ENCODE data around the gene CD300LB. TPM values are rescaled to one million over a fixed set of nuclear protein-coding genes. Genes with fewer than 3 reads are reported as not detected.

Gene CD300LB
- polyA plus RNA-seq, 4 donors = 0.13 to 0.27 (median 0.25) TPM; not detected in 1

- H3K9me3 ChIP-seq (ENCODE audit: control insufficient read depth in 2 of 2, insufficient read depth in 1 of 2, low read depth in 1 of 2, low read length in 1 of 2) = no peaks in the 10 kb centered on the region
- H3K4me1 ChIP-seq (ENCODE audit: control insufficient read depth in 3 of 3, insufficient read depth in 2 of 3, low read depth in 1 of 3, low read length in 2 of 3) = no peaks in the 10 kb centered on the region
- no peaks in the 10 kb centered on the region for H3K27me3 ChIP-seq (ENCODE audit: control insufficient read depth in 3 of 3, insufficient read depth in 3 of 3, low read length in 3 of 3)
- 77 to 79% (median 78%) methylated on average over 15 to 16 of the region's 16 CpGs for WGBS, 3 donors
- FAIRE-seq = no peak
- peak overlapping the region in 1 of 3 donors; percentile 6 for H3K27ac ChIP-seq (ENCODE audit: low read depth in 1 of 3, low read length in 2 of 3)
- DNase-seq = no peak
- no peak overlapping the region for H3K4me3 ChIP-seq (ENCODE audit: low read depth in 1 of 3, low read length in 3 of 3)
- H3K36me3 ChIP-seq (ENCODE audit: control insufficient read depth in 3 of 3, insufficient read depth in 2 of 3, low read depth in 1 of 3, low read length in 3 of 3) = no peaks in the 10 kb centered on the region
Measured at GRCh38 chr17:74544991-74545842, 13.9 kb upstream of the CD300LB start.

- no peak overlapping the region for H3K27ac ChIP-seq (ENCODE audit: low read depth in 1 of 3, low read length in 2 of 3)
- H3K9me3 ChIP-seq (ENCODE audit: control insufficient read depth in 2 of 2, insufficient read depth in 1 of 2, low read depth in 1 of 2, low read length in 1 of 2) = no peaks in the 10 kb centered on the region
- 80 to 86% (median 81%) methylated on average over 18 of the region's 18 CpGs for WGBS, 3 donors
- H3K36me3 ChIP-seq (ENCODE audit: control insufficient read depth in 3 of 3, insufficient read depth in 2 of 3, low read depth in 1 of 3, low read length in 3 of 3) = no peaks in the 10 kb centered on the region
- no peak overlapping the region for H3K4me3 ChIP-seq (ENCODE audit: low read depth in 1 of 3, low read length in 3 of 3)
- H3K4me1 ChIP-seq (ENCODE audit: control insufficient read depth in 3 of 3, insufficient read depth in 2 of 3, low read depth in 1 of 3, low read length in 2 of 3) = no peaks in the 10 kb centered on the region
- DNase-seq = no peak
- no peak for FAIRE-seq
- no peaks in the 10 kb centered on the region for H3K27me3 ChIP-seq (ENCODE audit: control insufficient read depth in 3 of 3, insufficient read depth in 3 of 3, low read length in 3 of 3)
Measured at GRCh38 chr17:74543891-74544760, 12.9 kb upstream of the CD300LB start.

- no peak for FAIRE-seq
- 63 to 76% (median 68%) methylated on average over 14 of the region's 14 CpGs for WGBS, 3 donors
- DNase-seq = no peak
Measured at GRCh38 chr17:74543406-74543805, 12.1 kb upstream of the CD300LB start.

DNA sequence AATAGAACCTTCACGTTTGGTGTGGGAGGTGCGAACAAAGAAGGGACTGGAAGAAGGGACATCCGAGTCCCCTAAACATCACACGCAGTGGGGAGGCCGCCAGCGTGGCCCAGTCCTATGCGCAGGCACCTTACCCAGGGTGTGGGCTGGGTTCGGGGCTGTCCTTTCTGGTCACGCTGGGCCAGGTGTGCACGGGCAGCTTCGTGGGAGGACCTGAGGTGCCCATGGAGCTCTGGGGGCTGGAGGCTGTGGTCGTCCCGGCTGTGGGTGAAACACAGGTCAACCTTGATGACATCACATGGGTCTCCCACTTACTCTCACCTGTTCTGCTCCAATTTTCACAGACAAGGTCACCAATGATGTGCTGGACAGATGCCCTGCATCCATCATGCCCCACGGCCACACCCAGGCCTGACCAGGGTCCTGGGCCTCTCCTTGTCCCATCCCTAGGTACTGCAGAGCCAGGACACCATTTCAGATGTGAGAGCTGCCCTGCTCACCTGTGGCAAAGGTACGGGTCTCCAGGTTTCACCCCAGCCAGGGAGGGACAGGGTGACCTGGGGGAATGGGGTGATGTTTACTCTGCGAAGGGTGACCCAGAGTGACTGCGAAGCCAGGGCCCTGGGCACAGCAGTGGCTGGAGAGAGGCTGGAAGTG, 11.6 kb upstream of the CD300LB start:
- FAIRE-seq (no peak), DNase-seq (no peak)
- Histone ChIP-seq H3K27me3 (ENCODE audit: control insufficient read depth in 3 of 3, insufficient read depth in 3 of 3, low read length in 3 of 3) (no peaks in the 10 kb centered on the region), H3K27ac (ENCODE audit: low read depth in 1 of 3, low read length in 2 of 3) (no peak overlapping the region), H3K4me1 (ENCODE audit: control insufficient read depth in 3 of 3, insufficient read depth in 2 of 3, low read depth in 1 of 3, low read length in 2 of 3) (no peaks in the 10 kb centered on the region), H3K36me3 (ENCODE audit: control insufficient read depth in 3 of 3, insufficient read depth in 2 of 3, low read depth in 1 of 3, low read length in 3 of 3) (no peaks in the 10 kb centered on the region), H3K4me3 (ENCODE audit: low read depth in 1 of 3, low read length in 3 of 3) (no peak overlapping the region), H3K9me3 (ENCODE audit: control insufficient read depth in 2 of 2, insufficient read depth in 1 of 2, low read depth in 1 of 2, low read length in 1 of 2) (no peaks in the 10 kb centered on the region)
- WGBS, 3 donors = 71 to 89% (median 83%) methylated on average over 16 to 17 of the region's 17 CpGs

More at GRCh38 chr17:74543406-74543805, 12.1 kb upstream of the CD300LB start:
- H3K36me3 ChIP-seq (ENCODE audit: control insufficient read depth in 3 of 3, insufficient read depth in 2 of 3, low read depth in 1 of 3, low read length in 3 of 3) = no peaks in the 10 kb centered on the region
- no peaks in the 10 kb centered on the region for H3K27me3 ChIP-seq (ENCODE audit: control insufficient read depth in 3 of 3, insufficient read depth in 3 of 3, low read length in 3 of 3)
- H3K9me3 ChIP-seq (ENCODE audit: control insufficient read depth in 2 of 2, insufficient read depth in 1 of 2, low read depth in 1 of 2, low read length in 1 of 2) = no peaks in the 10 kb centered on the region
- no peak overlapping the region for H3K27ac ChIP-seq (ENCODE audit: low read depth in 1 of 3, low read length in 2 of 3)
- no peaks in the 10 kb centered on the region for H3K4me1 ChIP-seq (ENCODE audit: control insufficient read depth in 3 of 3, insufficient read depth in 2 of 3, low read depth in 1 of 3, low read length in 2 of 3)
- no peak overlapping the region for H3K4me3 ChIP-seq (ENCODE audit: low read depth in 1 of 3, low read length in 3 of 3)

DNA sequence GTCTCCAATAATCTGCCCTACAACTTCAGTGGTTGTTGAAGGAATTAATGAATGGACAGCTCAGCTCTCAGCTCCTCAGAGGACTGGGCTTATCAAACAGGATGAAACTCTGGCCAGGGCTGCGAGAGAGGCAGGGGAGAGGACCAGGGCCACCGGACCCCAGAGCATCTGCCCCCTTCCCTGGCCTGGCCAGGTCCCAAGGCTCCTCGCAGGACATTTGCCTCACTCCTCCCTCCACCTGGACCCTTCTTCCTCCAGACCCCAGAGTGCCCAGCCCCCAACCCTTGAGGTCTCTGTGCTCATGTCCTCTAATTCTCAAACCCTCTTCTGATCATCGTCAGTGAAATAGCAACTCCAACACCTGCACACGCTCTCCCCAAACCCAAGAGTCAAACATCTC, 10.9 kb upstream of the CD300LB start:
- 61 to 80% (median 65%) methylated on average over 5 of the region's 5 CpGs for WGBS, 3 donors
- DNase-seq (no peak), FAIRE-seq (no peak)
- Histone ChIP-seq H3K36me3 (ENCODE audit: control insufficient read depth in 3 of 3, insufficient read depth in 2 of 3, low read depth in 1 of 3, low read length in 3 of 3) (no peaks in the 10 kb centered on the region), H3K4me3 (ENCODE audit: low read depth in 1 of 3, low read length in 3 of 3) (no peak overlapping the region), H3K4me1 (ENCODE audit: control insufficient read depth in 3 of 3, insufficient read depth in 2 of 3, low read depth in 1 of 3, low read length in 2 of 3) (no peaks in the 10 kb centered on the region), H3K9me3 (ENCODE audit: control insufficient read depth in 2 of 2, insufficient read depth in 1 of 2, low read depth in 1 of 2, low read length in 1 of 2) (no peaks in the 10 kb centered on the region), H3K27me3 (ENCODE audit: control insufficient read depth in 3 of 3, insufficient read depth in 3 of 3, low read length in 3 of 3) (no peaks in the 10 kb centered on the region), H3K27ac (ENCODE audit: low read depth in 1 of 3, low read length in 2 of 3) (no peak overlapping the region)

DNA sequence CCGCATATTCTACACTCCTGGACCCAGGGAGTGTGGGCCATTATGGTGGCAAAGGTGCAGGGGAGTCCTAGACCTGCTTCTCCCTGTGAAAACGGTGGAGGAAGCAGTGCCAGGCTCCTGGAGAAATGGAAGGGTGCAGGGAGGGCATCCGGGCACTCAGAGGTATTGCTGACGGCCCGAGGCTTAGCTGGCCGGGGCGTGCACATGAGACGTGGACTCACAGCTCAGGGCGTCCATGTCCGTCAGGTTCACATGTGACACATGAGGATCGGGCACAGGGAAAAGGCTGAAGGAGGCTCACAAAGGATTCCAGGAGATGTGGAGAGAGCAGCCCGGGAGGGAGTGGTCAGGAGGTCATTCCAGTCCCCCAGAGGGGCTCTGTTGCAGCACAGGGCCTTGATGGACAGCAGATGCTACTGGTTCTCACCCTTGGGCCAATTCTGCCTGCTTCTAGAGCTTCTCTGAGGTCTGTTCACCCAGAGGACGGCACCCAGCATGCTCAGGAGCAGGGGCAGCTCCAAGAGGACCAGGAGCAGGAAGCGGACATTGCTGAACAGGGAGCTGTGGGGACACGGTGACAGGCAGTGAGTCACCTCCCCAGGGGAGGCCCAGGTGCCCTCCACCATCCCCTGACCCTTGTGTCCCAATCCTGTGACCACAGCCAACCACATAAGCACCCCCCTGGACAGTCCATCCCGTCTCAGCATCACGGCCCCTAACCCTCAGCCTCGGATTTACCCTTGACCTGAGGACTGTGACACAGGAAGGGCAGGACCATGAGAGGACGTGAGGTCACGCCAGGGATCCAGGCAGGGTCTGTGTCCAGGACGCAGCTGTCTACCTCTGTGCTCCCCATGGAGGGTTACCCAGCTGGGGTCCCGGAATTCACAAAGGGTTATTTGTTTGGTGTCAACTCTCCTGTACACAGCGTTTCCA, 10.2 kb upstream of the CD300LB start:
- WGBS, 3 donors = 62 to 75% (median 66%) methylated on average over 23 of the region's 23 CpGs
- DNase-seq (no peak), FAIRE-seq (no peak)
- no peak overlapping the region for H3K4me3 ChIP-seq (ENCODE audit: low read depth in 1 of 3, low read length in 3 of 3)
- no peak overlapping the region for H3K27ac ChIP-seq (ENCODE audit: low read depth in 1 of 3, low read length in 2 of 3)
- no peaks in the 10 kb centered on the region for H3K27me3 ChIP-seq (ENCODE audit: control insufficient read depth in 3 of 3, insufficient read depth in 3 of 3, low read length in 3 of 3)
- no peaks in the 10 kb centered on the region for H3K36me3 ChIP-seq (ENCODE audit: control insufficient read depth in 3 of 3, insufficient read depth in 2 of 3, low read depth in 1 of 3, low read length in 3 of 3)
- H3K9me3 ChIP-seq (ENCODE audit: control insufficient read depth in 2 of 2, insufficient read depth in 1 of 2, low read depth in 1 of 2, low read length in 1 of 2) = no peaks in the 10 kb centered on the region
- H3K4me1 ChIP-seq (ENCODE audit: control insufficient read depth in 3 of 3, insufficient read depth in 2 of 3, low read depth in 1 of 3, low read length in 2 of 3) = no peaks in the 10 kb centered on the region

DNA sequence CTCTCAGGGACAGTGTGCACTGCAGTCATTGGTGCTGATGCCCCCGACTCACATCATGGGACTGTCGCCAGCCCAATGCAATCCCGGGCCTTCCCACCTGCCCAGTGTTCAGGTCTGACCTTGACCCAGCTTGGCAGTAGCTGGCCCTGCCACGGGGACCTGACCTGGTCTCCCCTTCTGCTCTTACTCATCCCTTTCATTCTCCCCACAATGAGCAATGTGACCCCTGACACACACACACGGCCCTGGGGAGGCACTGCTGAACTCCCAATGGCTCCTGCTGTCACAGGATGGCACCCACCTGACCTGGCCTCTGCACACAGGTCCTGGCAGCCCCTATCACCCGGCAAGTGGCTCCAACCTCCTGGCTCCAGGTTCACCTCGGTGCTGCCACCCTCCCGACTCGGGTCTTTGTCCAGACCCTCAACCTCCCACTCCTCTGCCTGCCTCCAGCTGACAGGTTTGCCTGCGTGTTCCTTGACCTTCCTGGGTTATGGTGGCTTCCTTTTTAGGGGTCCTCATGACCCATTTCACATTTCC, 8.1 kb upstream of the CD300LB start:
- Histone ChIP-seq H3K4me1 (ENCODE audit: control insufficient read depth in 3 of 3, insufficient read depth in 2 of 3, low read depth in 1 of 3, low read length in 2 of 3) (no peaks in the 10 kb centered on the region), H3K4me3 (ENCODE audit: low read depth in 1 of 3, low read length in 3 of 3) (no peak overlapping the region), H3K27ac (ENCODE audit: low read depth in 1 of 3, low read length in 2 of 3) (no peak overlapping the region), H3K9me3 (ENCODE audit: control insufficient read depth in 2 of 2, insufficient read depth in 1 of 2, low read depth in 1 of 2, low read length in 1 of 2) (no peaks in the 10 kb centered on the region), H3K27me3 (ENCODE audit: control insufficient read depth in 3 of 3, insufficient read depth in 3 of 3, low read length in 3 of 3) (no peaks in the 10 kb centered on the region), H3K36me3 (ENCODE audit: control insufficient read depth in 3 of 3, insufficient read depth in 2 of 3, low read depth in 1 of 3, low read length in 3 of 3) (no peaks in the 10 kb centered on the region)
- WGBS, 3 donors = 52 to 73% (median 60%) methylated on average over 10 of the region's 10 CpGs
- FAIRE-seq (no peak), DNase-seq (no peak)
